ENCODE data around the gene BDKRB1. TPM values are rescaled to one million over a fixed set of nuclear protein-coding genes. Genes with fewer than 3 reads are reported as not detected.

Gene BDKRB1
- total and polyA plus RNA-seq, 10 of the 15 experiments (the other 5 are each of a cell fraction or from before 2014, with no cell fraction given): 0.21 TPM; not detected in 9

GRCh38 chr14:96215452-96216244 lies 40.4 kb upstream of the BDKRB1 start:
- Histone ChIP-seq H3K9ac (ENCODE audit: control insufficient read depth, insufficient read depth, low read length) (no peak overlapping the region), H3K4me1 (ENCODE audit: control insufficient read depth, insufficient read depth, low read length) (no peaks in the 10 kb centered on the region; the same call in 1 of the 2 replicates), H3K79me2 (ENCODE audit: control insufficient read depth, insufficient read depth, low read length) (no peaks in the 10 kb centered on the region), H2AFZ (ENCODE audit: control insufficient read depth, low read depth, low read length) (no peak overlapping the region), H3K4me2 (ENCODE audit: control insufficient read depth, insufficient read depth) (no peak overlapping the region), H3K9me3 (replicated peaks; ENCODE audit: control insufficient read depth, insufficient read depth, low read length) (peaks cover 2% of the 10 kb centered on the region; the same call in 1 of the 3 replicates), H3K36me3 (ENCODE audit: control insufficient read depth in 2 of 2, insufficient read depth in 2 of 2, low read length in 1 of 2) (no peaks in the 10 kb centered on the region), H3K27ac (ENCODE audit: control insufficient read depth, insufficient read depth) (no peak overlapping the region), H3K4me3 (no peak overlapping the region), H4K20me1 (ENCODE audit: control insufficient read depth, insufficient read depth) (no peaks in the 10 kb centered on the region), H3K27me3 (replicated peaks in 1 of 2; ENCODE audit: control insufficient read depth in 2 of 2, insufficient read depth in 2 of 2, low read length in 1 of 2) (peaks cover 2 to 3% of the 10 kb centered on the region in 2 experiments; a peak in 2 of 4 replicates)
- ChIA-PET CTCF (no interaction called here), POLR2A (no interaction called here), RAD21 (ENCODE audit: unreplicated experiment) (no interaction called here), SMC1A (ENCODE audit: uncharacterized antibody, unreplicated experiment) (no interaction called here)
- BruUV-seq (replicated peaks): no TSS peak
- intact Hi-C loops (cut with micrococcal nuclease; ENCODE audit: unreplicated experiment) (no loop called here), in situ Hi-C loops (cut with MboI) (no loop called here)
- DNase-seq (ENCODE audit: low read depth, low spot score): no peak
- no peak for ATAC-seq
- TF ChIP-seq HDGF (IDR thresholded peaks at IDR 0.05): no peak
- TF ChIP-seq TBL1XR1 (IDR thresholded peaks at IDR 0.05; ENCODE audit: low read depth, low read length): no peak
- TF ChIP-seq MEF2B (IDR thresholded peaks at IDR 0.05; ENCODE audit: partially characterized antibody, poor library complexity, severe bottlenecking): no peak
- no peak for TF ChIP-seq KAT2A (conservative IDR thresholded peaks at IDR 0.05; ENCODE audit: control insufficient read depth, low read depth, low read length)
- no peak for TF ChIP-seq FOXK2 (IDR thresholded peaks at IDR 0.05)
- no peak for TF ChIP-seq ZBTB40 (IDR thresholded peaks at IDR 0.05; ENCODE audit: borderline replicate concordance)
- TF ChIP-seq MLLT1 (IDR thresholded peaks at IDR 0.05): no peak
- no peak for TF ChIP-seq ETV6 (conservative IDR thresholded peaks at IDR 0.05 in 1 of 2, IDR thresholded peaks at IDR 0.05 in 1 of 2; ENCODE audit: borderline replicate concordance in 1 of 2, low read depth in 1 of 2)
- TF ChIP-seq ZNF24 (IDR thresholded peaks at IDR 0.05): no peak
- TF ChIP-seq SMARCA5 (IDR thresholded peaks at IDR 0.05): no peak
- no peak for TF ChIP-seq HDAC2 (IDR thresholded peaks at IDR 0.05)
- TF ChIP-seq SREBF1 (IDR thresholded peaks at IDR 0.05; ENCODE audit: low read length): no peak
- no peak for TF ChIP-seq KLF5 (IDR thresholded peaks at IDR 0.05; ENCODE audit: partially characterized antibody)
- TF ChIP-seq, protein P1, sequence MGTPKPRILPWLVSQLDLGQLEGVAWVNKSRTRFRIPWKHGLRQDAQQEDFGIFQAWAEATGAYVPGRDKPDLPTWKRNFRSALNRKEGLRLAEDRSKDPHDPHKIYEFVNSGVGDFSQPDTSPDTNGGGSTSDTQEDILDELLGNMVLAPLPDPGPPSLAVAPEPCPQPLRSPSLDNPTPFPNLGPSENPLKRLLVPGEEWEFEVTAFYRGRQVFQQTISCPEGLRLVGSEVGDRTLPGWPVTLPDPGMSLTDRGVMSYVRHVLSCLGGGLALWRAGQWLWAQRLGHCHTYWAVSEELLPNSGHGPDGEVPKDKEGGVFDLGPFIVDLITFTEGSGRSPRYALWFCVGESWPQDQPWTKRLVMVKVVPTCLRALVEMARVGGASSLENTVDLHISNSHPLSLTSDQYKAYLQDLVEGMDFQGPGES (IDR thresholded peaks at IDR 0.05): no peak
- no peak for TF ChIP-seq GABPA (IDR thresholded peaks at IDR 0.05; ENCODE audit: low read depth)
- FAIRE-seq: no peak
- 43% methylated on average over 7 of the region's 7 CpGs for WGBS (ENCODE audit: insufficient coverage, insufficient replicate concordance, low lambda C conversion rate, missing lambda C conversion rate)
